22Rv1 (cell line): ENCODE measurements around the gene GAS7.

ENCODE experiments used
- CTCF ChIP-seq: fragments of 450-650 bp; IDR thresholded peaks from 2 replicates; pipeline ENCODE4 v1.5.1; 2017; ENCODE audit warnings: mild to moderate bottlenecking
- ZFX ChIP-seq: fragments of 450-650 bp; IDR thresholded peaks from 2 replicates; pipeline ENCODE4 v1.6.1; 2017; ENCODE audit warnings: antibody characterized with exemption, borderline replicate concordance

- TF ChIP-seq CTCF (no peak), ZFX (no peak)
These were observed 155.7 kb downstream of the GAS7 start for GRCh38 chr17:10042589-10043244.
